Measurements from ENCODE around the gene KRTAP10-5. TPM values are rescaled to one million over a fixed set of nuclear protein-coding genes. Genes with fewer than 3 reads are reported as not detected.

Gene KRTAP10-5
- total RNA-seq, 4 donors from 2014 or later, result not detected

- no peaks in the 10 kb centered on the region for H3K36me3 ChIP-seq
- no peaks in the 10 kb centered on the region for H3K4me1 ChIP-seq
- H3K4me3 ChIP-seq, result no peak overlapping the region
- peaks cover 0 to 25% (median 2%) of the 10 kb centered on the region in 4 donors for H3K9me3 ChIP-seq
- H3K27me3 ChIP-seq, result no peaks in the 10 kb centered on the region
- WGBS, 2 donors, result 91 to 92% methylated on average over 30 to 33 of the region's 33 CpGs
- TF ChIP-seq EP300 (IDR thresholded peaks at IDR 0.05) (no peak), POLR2A (IDR thresholded peaks at IDR 0.05) (no peak), CTCF (IDR thresholded peaks at IDR 0.05) (no peak)
- no peak overlapping the region for H3K27ac ChIP-seq
- DNase-seq (ENCODE audit: low spot score in 2 of 2), result no peak
Measured at GRCh38 chr21:44537930-44538911, 42.2 kb downstream of the KRTAP10-5 start.

GRCh38 chr21:44535963-44536362 lies 44.4 kb downstream of the KRTAP10-5 start:
- Histone ChIP-seq H3K27ac (no peak overlapping the region), H3K4me3 (no peak overlapping the region), H3K4me1 (no peaks in the 10 kb centered on the region), H3K9me3 (peaks cover 0 to 5% (median 0%) of the 10 kb centered on the region in 4 donors), H3K36me3 (no peaks in the 10 kb centered on the region), H3K27me3 (no peaks in the 10 kb centered on the region)
- DNase-seq (ENCODE audit: low spot score in 2 of 2), result no peak
- TF ChIP-seq CTCF (IDR thresholded peaks at IDR 0.05) (no peak), EP300 (IDR thresholded peaks at IDR 0.05) (no peak), POLR2A (IDR thresholded peaks at IDR 0.05) (no peak)
- 38 to 55% methylated on average over 7 of the region's 7 CpGs for WGBS, 2 donors

GRCh38 chr21:44534688-44535087 lies 45.7 kb downstream of the KRTAP10-5 start:
- TF ChIP-seq CTCF (IDR thresholded peaks at IDR 0.05) (no peak), EP300 (IDR thresholded peaks at IDR 0.05) (no peak), POLR2A (IDR thresholded peaks at IDR 0.05) (no peak)
- H3K4me3 ChIP-seq, result no peak overlapping the region
- H3K27ac ChIP-seq, result no peak overlapping the region
- H3K36me3 ChIP-seq, result no peaks in the 10 kb centered on the region
- no peaks in the 10 kb centered on the region for H3K4me1 ChIP-seq
- H3K27me3 ChIP-seq, result no peaks in the 10 kb centered on the region
- WGBS, 2 donors, result 95 to 96% methylated on average over 6 of the region's 6 CpGs
- H3K9me3 ChIP-seq, result peaks cover 0 to 5% (median 0%) of the 10 kb centered on the region in 4 donors
- no peak for DNase-seq (ENCODE audit: low spot score in 2 of 2)

DNA sequence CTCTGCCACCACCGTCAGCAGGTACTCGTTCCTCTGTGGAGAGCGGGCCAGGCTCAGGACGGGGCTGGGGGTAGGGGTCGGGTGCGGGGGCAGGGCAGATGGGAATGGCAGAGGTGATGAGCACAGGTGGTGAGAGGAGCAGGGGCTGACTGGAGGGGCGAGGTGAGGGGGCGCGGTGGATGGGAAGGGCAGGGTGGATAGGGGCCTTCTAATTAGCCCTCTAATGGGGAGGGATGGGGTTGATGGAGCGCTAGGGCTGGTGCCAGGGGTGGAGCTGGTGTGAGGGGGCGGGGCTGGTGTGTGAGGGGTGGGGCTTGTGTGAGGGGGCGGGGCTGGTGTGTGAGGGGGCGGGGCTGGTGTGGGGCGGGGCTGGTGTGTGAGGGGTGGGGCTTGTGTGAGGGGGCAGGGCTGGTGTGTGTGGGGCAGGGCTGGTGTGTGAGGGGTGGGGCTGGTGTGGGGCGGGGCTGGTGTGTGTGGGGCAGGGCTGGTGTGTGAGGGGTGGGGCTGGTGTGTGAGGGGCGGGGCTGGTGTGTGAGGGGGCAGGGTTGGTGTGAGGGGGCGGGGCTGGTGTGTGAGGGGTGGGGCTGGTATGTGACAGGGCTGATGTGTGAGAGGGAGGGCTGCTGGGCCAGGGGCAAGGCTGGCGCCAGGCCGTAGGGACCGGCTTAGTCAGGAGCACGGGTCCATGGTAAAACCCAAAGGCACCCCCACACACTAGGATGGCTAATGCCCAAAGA lies 46.3 kb downstream of the KRTAP10-5 start:
- Histone ChIP-seq H3K4me1 (no peaks in the 10 kb centered on the region), H3K27me3 (no peaks in the 10 kb centered on the region), H3K27ac (no peak overlapping the region), H3K4me3 (no peak overlapping the region), H3K9me3 (peaks cover 0 to 5% (median 0%) of the 10 kb centered on the region in 4 donors), H3K36me3 (no peaks in the 10 kb centered on the region)
- TF ChIP-seq POLR2A (IDR thresholded peaks at IDR 0.05), result no peak
- TF ChIP-seq EP300 (IDR thresholded peaks at IDR 0.05), result no peak
- WGBS, 2 donors, result 93 to 98% methylated on average over 16 of the region's 21 CpGs
- DNase-seq (ENCODE audit: low spot score in 2 of 2), result no peak

DNA sequence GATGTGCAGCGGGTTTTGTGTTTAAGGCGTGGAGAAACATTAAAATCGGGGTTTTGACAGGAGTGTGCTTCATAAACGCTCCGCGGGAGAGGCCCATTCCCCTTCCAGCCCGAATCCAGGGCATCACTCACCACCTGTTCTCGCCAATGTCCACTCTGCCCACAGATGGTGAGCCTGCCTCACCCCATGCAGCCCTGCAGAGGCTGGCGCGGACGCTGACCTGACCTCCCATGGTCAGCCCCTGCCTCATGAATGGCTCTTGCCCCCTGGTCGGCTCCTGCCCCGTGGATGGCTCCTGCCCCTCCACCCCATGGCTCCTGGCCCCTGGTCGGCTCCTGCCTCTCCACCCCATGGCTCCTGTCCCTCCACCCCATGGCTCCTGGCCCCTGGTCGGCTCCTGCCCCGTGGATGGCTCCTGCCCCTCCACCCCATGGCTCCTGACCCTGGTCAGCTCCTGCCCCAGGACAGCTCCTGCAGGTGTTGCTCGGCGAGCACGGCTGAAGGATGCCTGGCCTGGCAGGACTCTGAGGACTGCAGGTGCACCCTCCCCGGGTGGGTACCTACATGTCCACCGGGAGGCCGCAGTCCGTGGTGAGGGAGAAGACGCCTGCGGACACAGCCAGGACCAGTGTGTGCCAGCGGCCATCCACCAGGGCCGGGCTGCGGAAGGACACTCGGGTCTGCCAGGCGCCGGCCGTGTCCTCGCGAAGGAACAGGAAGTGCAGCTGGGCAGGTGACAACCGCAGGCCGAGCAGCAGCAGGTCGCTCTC lies 47.1 kb downstream of the KRTAP10-5 start:
- TF ChIP-seq CTCF (IDR thresholded peaks at IDR 0.05) (no peak), EP300 (IDR thresholded peaks at IDR 0.05) (no peak), POLR2A (IDR thresholded peaks at IDR 0.05) (no peak)
- Histone ChIP-seq H3K4me3 (no peak overlapping the region), H3K27ac (no peak overlapping the region), H3K4me1 (no peaks in the 10 kb centered on the region), H3K27me3 (no peaks in the 10 kb centered on the region), H3K9me3 (peaks cover 0 to 5% (median 0%) of the 10 kb centered on the region in 4 donors), H3K36me3 (no peaks in the 10 kb centered on the region)
- 91 to 92% methylated on average over 25 to 37 of the region's 37 CpGs for WGBS, 2 donors
- no peak for DNase-seq (ENCODE audit: low spot score in 2 of 2)

Data from tibial nerve (tissue), 4 donors.